Islet precursor cell (in vitro differentiated cells): ENCODE data around the gene B4GALT5.
"Not testable (repeated sequence)": the region's sequence is repeated elsewhere in the genome, so short reads cannot be mapped to it uniquely, and the experiment has no call there.

Source experiments
- DNase-seq: peaks from one replicate; pipeline ENCODE4 v3.0.0-alpha.2; 2018

The B4GALT5 gene

GRCh38 chr20:49677777-49678758 lies 35.6 kb downstream of the B4GALT5 start:
- no peak for DNase-seq

- DNase-seq, result no peak
Measured at GRCh38 chr20:49676581-49677291, 36.9 kb downstream of the B4GALT5 start.

GRCh38 chr20:49675368-49676151 lies 38.1 kb downstream of the B4GALT5 start:
- no peak for DNase-seq

GRCh38 chr20:49674383-49675352 lies 39.0 kb downstream of the B4GALT5 start:
- peak; percentile 85 for DNase-seq

GRCh38 chr20:49672096-49672664 lies 41.5 kb downstream of the B4GALT5 start:
- no peak for DNase-seq

- no peak for DNase-seq
Measured at GRCh38 chr20:49671433-49671832, 42.2 kb downstream of the B4GALT5 start.

- DNase-seq, result no peak
Measured at GRCh38 chr20:49669601-49670189, 44.0 kb downstream of the B4GALT5 start.

- DNase-seq, result not testable (repeated sequence)
Measured at GRCh38 chr20:49668878-49669195, 44.8 kb downstream of the B4GALT5 start.

- DNase-seq, result no peak
Measured at GRCh38 chr20:49668181-49668877, 45.3 kb downstream of the B4GALT5 start.

- DNase-seq, result no peak
Measured at GRCh38 chr20:49666911-49667310, 46.8 kb downstream of the B4GALT5 start.

- DNase-seq, result no peak
Measured at GRCh38 chr20:49665796-49666195, 47.9 kb downstream of the B4GALT5 start.

GRCh38 chr20:49664612-49665313 lies 48.9 kb downstream of the B4GALT5 start:
- DNase-seq, result no peak

- no peak for DNase-seq
Measured at GRCh38 chr20:49663112-49663511, 50.6 kb downstream of the B4GALT5 start.

- DNase-seq, result peak; percentile 62
Measured at GRCh38 chr20:49661560-49662329, 51.9 kb downstream of the B4GALT5 start.

- DNase-seq, result no peak
Measured at GRCh38 chr20:49660912-49661311, 52.8 kb downstream of the B4GALT5 start.

- DNase-seq, result no peak
Measured at GRCh38 chr20:49659056-49659455, 54.6 kb downstream of the B4GALT5 start.

GRCh38 chr20:49658508-49658907 lies 55.2 kb downstream of the B4GALT5 start:
- peak; percentile 78 for DNase-seq

GRCh38 chr20:49657118-49657901 lies 56.4 kb downstream of the B4GALT5 start:
- no peak for DNase-seq
